ENCODE data around the gene CHST15. TPM values are rescaled to one million over a fixed set of nuclear protein-coding genes. Genes with fewer than 3 reads are reported as not detected.

CHST15 gene
- total and polyA plus RNA-seq, 2 donors from 2014 or later: 2.8 to 39.7 TPM

GRCh38 chr10:124084708-124085107, 8.7 kb downstream of the CHST15 start:
- Histone ChIP-seq H3K9me3 (ENCODE audit: control insufficient read depth in 2 of 3, insufficient read depth in 1 of 3, low read length in 3 of 3) (no peaks in the 10 kb centered on the region), H3K4me3 (ENCODE audit: low read length in 3 of 3) (no peak overlapping the region), H3K36me3 (ENCODE audit: control insufficient read depth in 2 of 3, insufficient read depth in 3 of 3, low read length in 3 of 3) (no peaks in the 10 kb centered on the region), H3K27me3 (ENCODE audit: control insufficient read depth, insufficient read depth, low read length) (no peaks in the 10 kb centered on the region), H3K27ac (ENCODE audit: low read depth in 2 of 2, low read length in 2 of 2) (peak overlapping the region; percentile 38 to 41), H3K4me1 (ENCODE audit: control insufficient read depth in 2 of 3, insufficient read depth in 2 of 3, low read depth in 1 of 3, low read length in 3 of 3) (peaks cover 0 to 8% (median 0%) of the 10 kb centered on the region in 3 donors), H3K9ac (ENCODE audit: low read length in 3 of 3) (no peak overlapping the region)
- DNase-seq (peak in 2 of 5 donors; percentile 37 to 49), FAIRE-seq (no peak)
- intact Hi-C loops (cut with DNase I): no loop called here
- TF ChIP-seq CTCF (IDR thresholded peaks at IDR 0.05; ENCODE audit: borderline replicate concordance, extremely low read depth, insufficient read depth): no peak

- Histone ChIP-seq H3K4me3 (ENCODE audit: low read length in 3 of 3) (no peak overlapping the region), H3K9ac (ENCODE audit: low read length in 3 of 3) (no peak overlapping the region), H3K27me3 (ENCODE audit: control insufficient read depth, insufficient read depth, low read length) (no peaks in the 10 kb centered on the region), H3K27ac (ENCODE audit: low read depth in 2 of 2, low read length in 2 of 2) (peak overlapping the region; percentile 3 to 38), H3K9me3 (ENCODE audit: control insufficient read depth in 2 of 3, insufficient read depth in 1 of 3, low read length in 3 of 3) (no peaks in the 10 kb centered on the region), H3K36me3 (ENCODE audit: control insufficient read depth in 2 of 3, insufficient read depth in 3 of 3, low read length in 3 of 3) (no peaks in the 10 kb centered on the region), H3K4me1 (ENCODE audit: control insufficient read depth in 2 of 3, insufficient read depth in 2 of 3, low read depth in 1 of 3, low read length in 3 of 3) (peaks cover 0 to 9% (median 0%) of the 10 kb centered on the region in 3 donors)
- intact Hi-C loops (cut with DNase I): no loop called here
- no peak for TF ChIP-seq CTCF (IDR thresholded peaks at IDR 0.05; ENCODE audit: borderline replicate concordance, extremely low read depth, insufficient read depth)
- FAIRE-seq (no peak), DNase-seq (peak in 1 of 5 donors; percentile 81)
Observed at GRCh38 chr10:124083740-124084397, 9.5 kb downstream of the CHST15 start.

GRCh38 chr10:124083047-124083739, 10.2 kb downstream of the CHST15 start:
- H3K27me3 ChIP-seq (ENCODE audit: control insufficient read depth, insufficient read depth, low read length): no peaks in the 10 kb centered on the region
- intact Hi-C loops (cut with DNase I): no loop called here
- no peaks in the 10 kb centered on the region for H3K9me3 ChIP-seq (ENCODE audit: control insufficient read depth in 2 of 3, insufficient read depth in 1 of 3, low read length in 3 of 3)
- DNase-seq: no peak
- peak overlapping the region in 1 of 2 donors; percentile 49 for H3K27ac ChIP-seq (ENCODE audit: low read depth in 2 of 2, low read length in 2 of 2)
- H3K4me3 ChIP-seq (ENCODE audit: low read length in 3 of 3): no peak overlapping the region
- no peak for FAIRE-seq
- TF ChIP-seq CTCF (IDR thresholded peaks at IDR 0.05; ENCODE audit: borderline replicate concordance, extremely low read depth, insufficient read depth): no peak
- no peaks in the 10 kb centered on the region for H3K36me3 ChIP-seq (ENCODE audit: control insufficient read depth in 2 of 3, insufficient read depth in 3 of 3, low read length in 3 of 3)
- H3K9ac ChIP-seq (ENCODE audit: low read length in 3 of 3): no peak overlapping the region
- peaks cover 0 to 2% (median 0%) of the 10 kb centered on the region in 3 donors for H3K4me1 ChIP-seq (ENCODE audit: control insufficient read depth in 2 of 3, insufficient read depth in 2 of 3, low read depth in 1 of 3, low read length in 3 of 3)
